H1 (cell line): ENCODE results near the gene EEF2K. TPM values are rescaled to one million over a fixed set of nuclear protein-coding genes. Genes with fewer than 3 reads are reported as not detected.

Experiments used
- CTCF ChIA-PET: fragments of 300-600 bp; sonication (Branson Sonifier 250); formaldehyde crosslinking; loops from one replicate; lab custom pipeline; 2021; ENCODE audit not compliant: partially characterized antibody; lab: Charles Lee
- POLR2A ChIA-PET: fragments of 300-600 bp; sonication (Branson Sonifier 250); formaldehyde crosslinking; loops from one replicate; lab custom pipeline; 2021; ENCODE audit warnings: inconsistent platforms; ENCODE audit not compliant: partially characterized antibody; lab: Charles Lee
- DNase-seq, 2 experiments: peaks; one replicate each; pipeline versions ENCODE4 v3.0.0 to v3.0.0-alpha.2; 2010 to 2022; ENCODE audit warnings: low spot score in 2 of 2, low read depth in 1 of 2, mixed read lengths in 1 of 2
- FAIRE-seq: peaks from 2 replicates; lab custom pipeline; 2011; peaks lifted over from hg19 to GRCh38; lab: Jason Lieb, UNC
- H2AFZ ChIP-seq: 2 replicates; pipeline ENCODE4 v1.8.1; 2012; ENCODE audit warnings: low read length, inconsistent platforms
- H2AK5ac ChIP-seq: 2 replicates; pipeline ENCODE4 v1.6.1; 2013; ENCODE audit warnings: low read depth, low read length
- H2BK120ac ChIP-seq: replicated peaks from 2 replicates; pipeline ENCODE3; 2013; ENCODE audit warnings: low read depth, low read length, inconsistent platforms
- H2BK12ac ChIP-seq: 2 replicates; pipeline ENCODE4 v1.6.1; 2013; ENCODE audit warnings: low read depth, low read length
- H2BK15ac ChIP-seq: 2 replicates; pipeline ENCODE4 v1.6.1; 2013; ENCODE audit warnings: low read length
- H2BK20ac ChIP-seq: 2 replicates; pipeline ENCODE4 v1.6.1; 2013; ENCODE audit warnings: low read length
- H2BK5ac ChIP-seq: 2 replicates; pipeline ENCODE4 v1.6.1; 2013; ENCODE audit warnings: low read depth, low read length
- H3K14ac ChIP-seq: 2 replicates; pipeline ENCODE4 v1.6.1; 2013; ENCODE audit warnings: inconsistent platforms; ENCODE audit not compliant: insufficient read length
- H3K18ac ChIP-seq: 2 replicates; pipeline ENCODE4 v1.6.1; 2013; ENCODE audit warnings: low read length; ENCODE audit errors: extremely low read depth
- H3K23ac ChIP-seq: 2 replicates; pipeline ENCODE4 v1.6.1; 2013; ENCODE audit warnings: inconsistent platforms; ENCODE audit not compliant: insufficient read length
- H3K23me2 ChIP-seq: 2 replicates; pipeline ENCODE4 v1.6.1; 2013; ENCODE audit warnings: low read depth, low read length
- H3K27ac ChIP-seq: 2 replicates; pipeline ENCODE4 v1.6.1; 2011; ENCODE audit warnings: low read depth, low read length, inconsistent platforms
- H3K27me3 ChIP-seq, 4 experiments: replicated peaks in 1 of 4; 1 replicate in 1 of 4; 2 replicates in 3 of 4; pipeline versions ENCODE4 v1.6.1 to v1.8.1; 2011 to 2013; ENCODE audit warnings: low read length in 3 of 4, mild to moderate bottlenecking in 3 of 4, inconsistent platforms in 2 of 4, mixed read lengths in 2 of 4, moderate library complexity in 1 of 4; ENCODE audit not compliant: control insufficient read depth in 3 of 4, insufficient read depth in 3 of 4; ENCODE audit errors: extremely low read depth in 1 of 4
- H3K36me3 ChIP-seq, 4 experiments: 2 replicates each; pipeline versions ENCODE4 v1.6.1 to v1.8.1; 2011 to 2013; ENCODE audit warnings: mild to moderate bottlenecking in 4 of 4, low read length in 3 of 4, moderate library complexity in 2 of 4, control low read depth in 1 of 4, inconsistent platforms in 1 of 4; ENCODE audit not compliant: insufficient read depth in 4 of 4, control insufficient read depth in 2 of 4
- H3K4ac ChIP-seq: replicated peaks from 2 replicates; pipeline ENCODE3; 2013; ENCODE audit warnings: low read length, low read depth, mixed read lengths, inconsistent platforms; ENCODE audit not compliant: insufficient read length
- H3K4me1 ChIP-seq, 4 experiments: replicated peaks in 1 of 4; 1 replicate in 1 of 4; 2 replicates in 3 of 4; pipeline versions ENCODE4 v1.6.1 to v1.8.1; 2011 to 2013; ENCODE audit warnings: low read length in 3 of 4, inconsistent platforms in 2 of 4, mixed read lengths in 1 of 4; ENCODE audit not compliant: insufficient read depth in 4 of 4, control insufficient read depth in 3 of 4
- H3K4me2 ChIP-seq, 2 experiments: 2 replicates each; pipeline versions ENCODE4 v1.6.1 to v1.8.1; 2011 to 2013; ENCODE audit warnings: low read depth in 2 of 2, low read length in 2 of 2, control low read depth in 1 of 2, inconsistent platforms in 1 of 2, mild to moderate bottlenecking in 1 of 2; ENCODE audit not compliant: insufficient read depth in 1 of 2
- H3K4me3 ChIP-seq, 4 experiments: fragments of 200-600, 300-600 bp in 1 of 4; sonication (generic), shearing (Covaris generic), sonication (Bioruptor Twin) in 1 of 4; 2 replicates each; pipeline versions ENCODE4 v1.5.1 to v1.8.1; 2011 to 2016; ENCODE audit warnings: low read length in 4 of 4, low read depth in 3 of 4, control low read depth in 2 of 4, inconsistent platforms in 2 of 4, mild to moderate bottlenecking in 2 of 4, mixed read lengths in 1 of 4, moderate library complexity in 1 of 4; ENCODE audit not compliant: insufficient read depth in 2 of 4; ENCODE audit errors: extremely low read depth in 1 of 4
- H3K56ac ChIP-seq: replicated peaks from 2 replicates; pipeline ENCODE3; 2013; ENCODE audit warnings: low read depth, mild to moderate bottlenecking, mixed read lengths, low read length, inconsistent platforms; ENCODE audit not compliant: insufficient read length
- H3K79me1 ChIP-seq: 2 replicates; pipeline ENCODE4 v1.6.1; 2013; ENCODE audit warnings: low read depth, low read length, control low read depth
- H3K79me2 ChIP-seq, 2 experiments: 2 replicates each; pipeline versions ENCODE4 v1.6.1 to v1.8.1; 2012 to 2013; ENCODE audit warnings: low read length in 2 of 2, mild to moderate bottlenecking in 2 of 2, inconsistent platforms in 1 of 2; ENCODE audit not compliant: insufficient read depth in 2 of 2, control insufficient read depth in 1 of 2
- H3K9ac ChIP-seq, 4 experiments: replicated peaks in 1 of 4; 1 replicate in 1 of 4; 2 replicates in 3 of 4; pipeline versions ENCODE4 v1.6.1 to v1.8.1; 2011 to 2013; ENCODE audit warnings: low read depth in 3 of 4, low read length in 3 of 4, control low read depth in 2 of 4, mild to moderate bottlenecking in 2 of 4, moderate library complexity in 2 of 4, inconsistent platforms in 1 of 4; ENCODE audit errors: extremely low read depth in 1 of 4
- H3K9me3 ChIP-seq, 2 experiments: 2 replicates each; pipeline versions ENCODE4 v1.6.1 to v1.8.1; 2012 to 2013; ENCODE audit warnings: mild to moderate bottlenecking in 2 of 2, moderate library complexity in 2 of 2, control low read depth in 1 of 2, inconsistent platforms in 1 of 2, low read depth in 1 of 2, low read length in 1 of 2, mixed read lengths in 1 of 2; ENCODE audit not compliant: insufficient read depth in 2 of 2
- H4K20me1 ChIP-seq, 2 experiments: replicated peaks in 1 of 2; 2 replicates each; pipeline versions ENCODE3 to v1.8.1; 2011 to 2013; ENCODE audit warnings: inconsistent platforms in 2 of 2, low read length in 2 of 2, mild to moderate bottlenecking in 1 of 2; ENCODE audit not compliant: insufficient read depth in 2 of 2, control insufficient read depth in 1 of 2
- H4K5ac ChIP-seq: 2 replicates; pipeline ENCODE4 v1.6.1; 2013; ENCODE audit warnings: low read length, low read depth, mixed read lengths, inconsistent platforms; ENCODE audit not compliant: insufficient read length
- H4K8ac ChIP-seq: 2 replicates; pipeline ENCODE4 v1.8.0; 2013; ENCODE audit warnings: mild to moderate bottlenecking, moderate library complexity, low read length, inconsistent platforms; ENCODE audit not compliant: insufficient read depth; ENCODE audit errors: extremely low read depth
- H4K91ac ChIP-seq: replicated peaks from 2 replicates; pipeline ENCODE3; 2013; ENCODE audit warnings: low read length, mixed read lengths, inconsistent platforms; ENCODE audit not compliant: insufficient read length
- ATF3 ChIP-seq: IDR thresholded peaks from 2 replicates; pipeline ENCODE4 v1.6.1; 2011; ENCODE audit warnings: low read depth, mild to moderate bottlenecking, low read length; ENCODE audit not compliant: insufficient read depth
- EGR1 ChIP-seq: IDR thresholded peaks from 2 replicates; pipeline ENCODE4 v1.6.1; 2011; ENCODE audit warnings: low read depth, low read length, borderline replicate concordance
- USF2 ChIP-seq: IDR thresholded peaks from 2 replicates; pipeline ENCODE4 v1.6.1; 2011; ENCODE audit warnings: low read length, improper control_type of control experiment
- WGBS, 2 experiments: shearing (Covaris generic) in 1 of 2; methylation state at CpG; one replicate each; pipeline versions ENCODE4 v1.1.6 to v1.1.7; 2013 to 2015; ENCODE audit warnings: low lambda C conversion rate in 2 of 2, mixed read lengths in 2 of 2, inconsistent platforms in 1 of 2, low coverage in 1 of 2, missing lambda C conversion rate in 1 of 2; ENCODE audit not compliant: insufficient replicate concordance in 2 of 2, insufficient coverage in 1 of 2, insufficient read length in 1 of 2; ENCODE audit errors: extremely low coverage in 1 of 2, missing lambda C conversion rate in 1 of 2; 5-methylcytosine and 5-hydroxymethylcytosine counted together
- polyA plus RNA-seq, 7 experiments: library from polyadenylated mRNA; depleted of rRNA in 3 of 7; stranded (reverse) in 5 of 7; unstranded in 2 of 7; fragments of >200 nt in 5 of 7; fragments of 200-250 nt in 2 of 7; gene quantifications; 1 replicate in 5 of 7; 2 replicates in 1 of 7; 4 replicates in 1 of 7; pipeline versions ENCODE4 v1.2.1 to v1.2.3, GENCODE V29; 2011 to 2013; ENCODE audit warnings: missing spikeins in 2 of 7, mixed read lengths in 2 of 7
- total RNA-seq: library from RNA; stranded (reverse); fragmentation: NEBNext Ultra II Directional; extraction: Animal tissue kit (Norgen Biotek cat#: 25700); gene quantifications from 2 replicates; pipeline ENCODE4 v1.2.1, GENCODE V29; 2021

Gene EEF2K
- total and polyA plus RNA-seq, 2 of the 8 experiments (the other 6 are each of a cell fraction or from before 2014, with no cell fraction given), result 14.9 to 30.2 TPM

GRCh38 chr16:22217890-22218730 is 12.0 kb downstream of the EEF2K start:
- Histone ChIP-seq H3K4me1 (no peaks in the 10 kb centered on the region), H2AFZ (no peak overlapping the region), H3K27me3 (no peaks in the 10 kb centered on the region), H3K23ac (no peak overlapping the region), H2BK5ac (peak overlapping the region; percentile 75; the same call in 1 of the 2 replicates), H3K4ac (no peak overlapping the region), H2BK12ac (peak overlapping the region; percentile 75; the same call in 1 of the 2 replicates), H2AK5ac (peak overlapping the region; percentile 66), H3K56ac (no peak overlapping the region), H3K36me3 (no peaks in the 10 kb centered on the region; a peak in 1 of 8 replicates), H4K5ac (no peak overlapping the region), H2BK120ac (no peak overlapping the region), H3K4me2 (no peak overlapping the region), H3K23me2 (no peaks in the 10 kb centered on the region), H3K9ac (no peak overlapping the region), H3K79me1 (no peaks in the 10 kb centered on the region; the same call in 1 of the 2 replicates), H3K14ac (no peak overlapping the region), H3K79me2 (peaks cover 0 to 7% of the 10 kb centered on the region in 2 experiments; a peak in 1 of 4 replicates), H3K18ac (peak overlapping the region; percentile 63; the same call in 1 of the 2 replicates), H3K4me3 (no peak overlapping the region), H4K20me1 (peaks cover 0 to 1% of the 10 kb centered on the region in 2 experiments), H4K91ac (no peak overlapping the region), H2BK20ac (no peak overlapping the region), H2BK15ac (no peak overlapping the region), H4K8ac (peak overlapping the region; percentile 42; the same call in 1 of the 2 replicates), H3K27ac (no peak overlapping the region), H3K9me3 (no peaks in the 10 kb centered on the region)
- DNase-seq, result no peak
- 86% methylated on average over 18 of the region's 18 CpGs; no CpG with 5 or more reads in 1 of the 2 experiments for WGBS, 2 experiments
- CTCF ChIA-PET, result interaction anchor here (0.6 to 3.2 kb wide), 2 partner anchors 12 to 21 kb away, joined by 3 to 11 read pairs; partner anchors contain the start of gene EEF2K
- POLR2A ChIA-PET, result interaction anchor here (1.6 to 3.7 kb wide), 2 partner anchors 9 to 12 kb away, joined by 3 to 14 read pairs; partner anchors contain the start of gene EEF2K
- FAIRE-seq, result no peak
- TF ChIP-seq EGR1 (no peak), ATF3 (peak; percentile 4; the same call in 1 of the 2 replicates), USF2 (peak; percentile 64)
- TF ChIP-seq, all 59 proteins: peak for 2
